Osteocyte (in vitro differentiated cells): Measurements from ENCODE around the gene DGCR8. TPM values are rescaled to one million over a fixed set of nuclear protein-coding genes. Genes with fewer than 3 reads are reported as not detected.

ENCODE experiments used
- DNase-seq: peaks from one replicate; pipeline ENCODE4 v3.0.0; 2021; ENCODE audit warnings: mixed read lengths; ENCODE audit not compliant: unreplicated experiment; ENCODE audit errors: extremely low spot score
- H3K27ac Mint-ChIP-seq: one replicate; pipeline ENCODE4 v1.8.0; 2021; ENCODE audit warnings: mild to moderate bottlenecking, mixed read lengths; ENCODE audit not compliant: unreplicated experiment
- H3K27me3 Mint-ChIP-seq: one replicate; pipeline ENCODE4 v1.8.0; 2021; ENCODE audit warnings: mixed read lengths; ENCODE audit not compliant: unreplicated experiment
- H3K36me3 Mint-ChIP-seq: one replicate; pipeline ENCODE4 v1.8.0; 2021; ENCODE audit warnings: mixed read lengths; ENCODE audit not compliant: unreplicated experiment
- H3K4me1 Mint-ChIP-seq: one replicate; pipeline ENCODE4 v1.8.0; 2021; ENCODE audit warnings: mixed read lengths; ENCODE audit not compliant: unreplicated experiment
- H3K4me3 Mint-ChIP-seq: one replicate; pipeline ENCODE4 v1.8.0; 2021; ENCODE audit warnings: mild to moderate bottlenecking, moderate library complexity, mixed read lengths; ENCODE audit not compliant: unreplicated experiment
- H3K9me3 Mint-ChIP-seq: one replicate; pipeline ENCODE4 v1.8.0; 2021; ENCODE audit warnings: mixed read lengths; ENCODE audit not compliant: unreplicated experiment
- total RNA-seq: library from RNA; stranded (reverse); gene quantifications from 2 replicates; pipeline ENCODE4 v1.2.1, GENCODE V29; 2021
- TF ChIP-seq, protein P1 (sequence below): fragments of 200-600 bp; sonication (generic); IDR thresholded peaks from 2 replicates; pipeline ENCODE4 v1.5.0; 2021; ENCODE audit warnings: antibody characterized with exemption, mild to moderate bottlenecking, moderate library complexity

The DGCR8 gene
- total RNA-seq, 1 donor from 2014 or later = 45.1 TPM

DNA sequence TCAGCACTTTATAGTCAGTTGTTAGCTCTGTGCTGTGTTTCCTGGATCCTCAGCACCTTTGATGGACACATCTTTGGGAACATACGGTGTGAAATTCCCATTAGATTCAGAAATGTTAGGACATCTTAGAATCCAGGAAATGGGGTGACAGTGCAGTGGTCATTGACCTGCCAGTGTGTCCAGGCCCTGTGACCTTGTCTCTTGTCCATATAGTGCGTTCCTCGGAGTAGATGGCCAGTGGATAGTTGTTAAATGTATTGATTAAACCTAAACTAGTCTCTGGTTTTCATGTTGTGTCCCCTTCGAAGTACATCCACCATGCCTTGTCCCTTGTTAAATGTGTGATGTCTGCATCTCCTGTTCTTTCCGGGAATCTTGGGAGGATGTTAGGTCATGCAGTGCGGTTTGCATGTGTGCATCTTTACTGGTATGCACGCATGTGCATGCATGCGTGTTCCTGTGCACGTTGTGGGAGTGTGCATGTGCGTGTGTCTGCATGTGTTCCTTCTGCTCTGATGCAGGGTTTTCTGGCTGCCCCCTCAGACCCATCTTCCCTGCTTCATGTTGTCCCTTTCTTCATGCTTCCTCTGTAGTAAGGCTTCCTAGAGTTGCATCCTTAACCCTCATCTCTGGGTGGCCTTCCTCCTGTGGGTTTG lies 4.0 kb downstream of the DGCR8 start:
- DNase-seq = no peak
- peak overlapping the region; percentile 37 for H3K27ac Mint-ChIP-seq
- no peaks in the 10 kb centered on the region for H3K27me3 Mint-ChIP-seq
- TF ChIP-seq, protein P1, sequence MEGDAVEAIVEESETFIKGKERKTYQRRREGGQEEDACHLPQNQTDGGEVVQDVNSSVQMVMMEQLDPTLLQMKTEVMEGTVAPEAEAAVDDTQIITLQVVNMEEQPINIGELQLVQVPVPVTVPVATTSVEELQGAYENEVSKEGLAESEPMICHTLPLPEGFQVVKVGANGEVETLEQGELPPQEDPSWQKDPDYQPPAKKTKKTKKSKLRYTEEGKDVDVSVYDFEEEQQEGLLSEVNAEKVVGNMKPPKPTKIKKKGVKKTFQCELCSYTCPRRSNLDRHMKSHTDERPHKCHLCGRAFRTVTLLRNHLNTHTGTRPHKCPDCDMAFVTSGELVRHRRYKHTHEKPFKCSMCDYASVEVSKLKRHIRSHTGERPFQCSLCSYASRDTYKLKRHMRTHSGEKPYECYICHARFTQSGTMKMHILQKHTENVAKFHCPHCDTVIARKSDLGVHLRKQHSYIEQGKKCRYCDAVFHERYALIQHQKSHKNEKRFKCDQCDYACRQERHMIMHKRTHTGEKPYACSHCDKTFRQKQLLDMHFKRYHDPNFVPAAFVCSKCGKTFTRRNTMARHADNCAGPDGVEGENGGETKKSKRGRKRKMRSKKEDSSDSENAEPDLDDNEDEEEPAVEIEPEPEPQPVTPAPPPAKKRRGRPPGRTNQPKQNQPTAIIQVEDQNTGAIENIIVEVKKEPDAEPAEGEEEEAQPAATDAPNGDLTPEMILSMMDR = no peak
- no peaks in the 10 kb centered on the region for H3K9me3 Mint-ChIP-seq
- H3K36me3 Mint-ChIP-seq = peaks cover 28% of the 10 kb centered on the region
- peaks cover 47% of the 10 kb centered on the region for H3K4me1 Mint-ChIP-seq
- H3K4me3 Mint-ChIP-seq = no peak overlapping the region

DNA sequence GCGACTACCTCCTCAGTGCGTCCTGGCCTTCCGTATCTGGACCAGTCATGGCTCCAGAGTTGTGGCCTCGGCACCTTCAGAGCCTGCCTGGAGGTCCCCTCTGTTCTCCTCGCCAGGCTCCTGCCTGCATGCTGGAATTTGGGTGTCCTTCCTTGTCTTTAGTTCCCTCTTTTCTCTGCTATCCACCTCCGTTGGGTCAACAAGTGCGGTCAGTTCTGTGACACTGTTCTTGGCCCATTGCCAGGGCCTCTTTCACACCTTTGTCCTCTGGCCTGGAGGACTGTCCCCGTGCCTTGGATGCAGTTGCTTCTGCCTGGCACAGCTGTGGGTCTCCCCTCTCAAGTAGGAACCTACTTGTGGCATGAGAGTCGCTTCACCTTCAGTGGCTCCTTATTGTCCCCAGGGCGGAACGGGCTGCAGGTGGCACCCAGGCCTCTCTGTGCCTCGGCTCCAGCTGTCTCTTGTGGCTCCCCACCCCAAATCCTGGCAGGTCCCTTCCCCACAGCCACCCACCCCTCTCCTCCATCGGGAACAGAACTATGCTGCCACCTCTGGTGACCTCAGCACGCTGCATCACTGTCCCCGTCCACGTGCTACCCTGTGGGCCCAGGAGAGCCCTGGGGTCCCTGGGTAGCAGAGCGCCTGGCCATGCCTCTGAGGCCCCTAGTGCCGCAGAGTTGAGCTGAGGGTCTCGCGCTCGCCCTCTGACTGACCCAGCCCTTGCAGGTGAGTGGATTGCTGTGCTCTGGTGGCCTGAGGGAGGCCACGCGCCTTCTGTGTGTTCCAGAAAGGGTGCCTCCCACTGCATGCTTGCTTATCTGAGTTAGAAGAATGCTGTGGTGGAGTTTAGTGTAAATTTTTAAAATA lies 4.7 kb downstream of the DGCR8 start:
- no peak overlapping the region for H3K4me3 Mint-ChIP-seq
- H3K27ac Mint-ChIP-seq = peak overlapping the region; percentile 37
- no peak for DNase-seq
- peaks cover 33% of the 10 kb centered on the region for H3K36me3 Mint-ChIP-seq
- no peaks in the 10 kb centered on the region for H3K27me3 Mint-ChIP-seq
- TF ChIP-seq, protein P1 = peak; percentile 41
- H3K4me1 Mint-ChIP-seq = peaks cover 43% of the 10 kb centered on the region
- H3K9me3 Mint-ChIP-seq = no peaks in the 10 kb centered on the region

DNA sequence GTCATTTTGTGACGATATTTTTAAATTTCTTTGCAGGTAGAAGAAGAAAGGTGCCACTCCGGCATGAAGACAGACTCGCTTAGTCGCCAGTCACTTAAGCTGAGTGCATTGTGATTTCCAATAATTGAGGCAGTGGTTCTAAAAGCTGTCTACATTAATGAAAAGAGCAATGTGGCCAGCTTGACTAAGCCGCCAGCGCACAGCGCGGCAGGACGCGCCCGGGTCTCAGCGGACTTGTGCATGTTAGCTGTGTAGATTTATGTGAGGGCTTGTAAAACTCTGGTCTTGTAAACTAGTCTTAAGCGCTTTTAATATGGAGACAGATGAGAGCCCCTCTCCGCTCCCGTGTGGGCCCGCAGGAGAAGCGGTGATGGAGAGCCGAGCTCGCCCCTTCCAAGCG lies 5.6 kb downstream of the DGCR8 start:
- no peak overlapping the region for H3K27ac Mint-ChIP-seq
- H3K4me3 Mint-ChIP-seq = no peak overlapping the region
- no peaks in the 10 kb centered on the region for H3K9me3 Mint-ChIP-seq
- peaks cover 41% of the 10 kb centered on the region for H3K36me3 Mint-ChIP-seq
- H3K27me3 Mint-ChIP-seq = no peaks in the 10 kb centered on the region
- TF ChIP-seq, protein P1 = no peak
- H3K4me1 Mint-ChIP-seq = peaks cover 41% of the 10 kb centered on the region
- no peak for DNase-seq

DNA sequence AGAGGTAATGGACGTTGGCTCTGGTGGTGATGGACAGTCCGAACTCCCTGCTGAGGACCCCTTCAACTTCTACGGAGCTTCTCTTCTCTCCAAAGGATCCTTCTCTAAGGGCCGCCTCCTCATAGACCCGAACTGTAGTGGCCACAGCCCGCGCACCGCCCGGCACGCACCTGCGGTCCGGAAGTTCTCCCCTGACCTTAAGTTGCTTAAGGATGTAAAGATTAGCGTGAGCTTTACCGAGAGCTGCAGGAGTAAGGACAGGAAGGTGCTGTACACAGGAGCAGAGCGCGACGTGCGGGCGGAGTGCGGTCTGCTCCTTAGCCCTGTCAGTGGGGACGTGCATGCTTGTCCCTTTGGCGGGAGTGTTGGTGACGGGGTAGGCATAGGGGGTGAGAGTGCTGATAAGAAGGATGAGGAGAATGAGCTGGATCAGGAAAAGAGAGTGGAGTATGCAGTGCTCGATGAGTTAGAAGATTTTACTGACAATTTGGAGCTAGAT lies 6.1 kb downstream of the DGCR8 start:
- TF ChIP-seq, protein P1 = no peak
- DNase-seq = no peak
- H3K27ac Mint-ChIP-seq = no peak overlapping the region
- H3K36me3 Mint-ChIP-seq = peaks cover 45% of the 10 kb centered on the region
- peaks cover 36% of the 10 kb centered on the region for H3K4me1 Mint-ChIP-seq
- H3K27me3 Mint-ChIP-seq = no peaks in the 10 kb centered on the region
- H3K4me3 Mint-ChIP-seq = no peak overlapping the region
- no peaks in the 10 kb centered on the region for H3K9me3 Mint-ChIP-seq

DNA sequence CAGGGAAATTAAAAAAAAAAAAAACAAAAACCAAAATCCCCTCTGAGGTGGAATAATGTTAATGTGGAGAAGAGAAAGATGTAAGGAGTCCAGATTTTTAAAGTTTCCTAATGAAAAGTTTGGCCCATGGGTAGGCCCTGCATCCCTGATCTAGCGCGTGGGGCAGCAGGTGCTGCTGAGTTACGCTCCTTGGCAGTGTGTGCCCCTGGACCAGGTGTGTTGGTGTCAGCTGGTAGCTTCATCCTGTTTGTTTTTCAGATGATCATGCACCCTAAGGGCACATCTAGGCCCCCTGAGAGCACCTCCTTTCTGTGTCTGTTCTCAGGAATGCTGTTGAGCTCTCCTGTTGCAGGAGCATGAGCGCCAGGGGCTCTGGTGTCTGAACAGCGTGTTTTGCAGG lies 6.7 kb downstream of the DGCR8 start:
- H3K27me3 Mint-ChIP-seq = no peaks in the 10 kb centered on the region
- no peak for DNase-seq
- peaks cover 51% of the 10 kb centered on the region for H3K36me3 Mint-ChIP-seq
- H3K9me3 Mint-ChIP-seq = no peaks in the 10 kb centered on the region
- no peak overlapping the region for H3K4me3 Mint-ChIP-seq
- TF ChIP-seq, protein P1 = no peak
- H3K27ac Mint-ChIP-seq = no peak overlapping the region
- H3K4me1 Mint-ChIP-seq = peaks cover 30% of the 10 kb centered on the region
